T47D (cell line): ENCODE results near the gene ALG12.
A peak's percentile ranks its signal among the peaks of the same experiment; 100 is the strongest.

Experiments used
- DNase-seq, 2 experiments: peaks; one replicate each; pipeline versions ENCODE4 v3.0.0 to v3.0.0-alpha.2; 2011 to 2012; ENCODE audit warnings: low read depth in 1 of 2, low spot score in 1 of 2
- JUND ChIP-seq: IDR thresholded peaks from 2 replicates; pipeline ENCODE4 v1.6.1; 2012; ENCODE audit warnings: low read depth
- in situ Hi-C: cut with HindIII; loops from 2 replicates; pipeline ENCODE4 v1.10.0; 2016; ENCODE audit warnings: low sequenced_read_pairs, low pct_unique_long_range_greater_than_20kb

ALG12 gene

GRCh38 chr22:49880281-49880680, 38.0 kb downstream of the ALG12 start:
- in situ Hi-C loops = no loop called here
- DNase-seq = no peak
- no peak for TF ChIP-seq JUND

DNA sequence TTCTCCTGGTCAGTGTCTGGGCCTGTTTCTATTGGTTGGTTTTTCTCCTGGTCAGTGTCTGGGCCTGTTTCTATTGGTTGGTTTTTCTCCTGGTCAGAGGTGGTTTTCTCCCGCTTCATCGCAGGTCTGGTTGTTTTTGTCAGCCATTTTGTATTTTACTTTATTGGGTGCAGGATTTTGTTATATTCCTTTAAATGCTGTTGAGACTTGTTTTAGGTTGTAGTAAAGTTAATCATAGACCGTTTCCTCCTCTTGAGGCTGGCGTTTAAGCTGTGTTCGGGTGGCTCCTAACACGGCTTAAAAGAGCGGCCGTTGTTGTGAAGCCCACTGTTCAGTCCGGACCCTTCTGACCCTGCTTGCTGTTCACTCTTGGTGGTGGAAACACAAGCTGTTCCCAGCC, 38.4 kb downstream of the ALG12 start:
- no peak for DNase-seq
- in situ Hi-C loops = no loop called here
- TF ChIP-seq JUND = no peak

DNA sequence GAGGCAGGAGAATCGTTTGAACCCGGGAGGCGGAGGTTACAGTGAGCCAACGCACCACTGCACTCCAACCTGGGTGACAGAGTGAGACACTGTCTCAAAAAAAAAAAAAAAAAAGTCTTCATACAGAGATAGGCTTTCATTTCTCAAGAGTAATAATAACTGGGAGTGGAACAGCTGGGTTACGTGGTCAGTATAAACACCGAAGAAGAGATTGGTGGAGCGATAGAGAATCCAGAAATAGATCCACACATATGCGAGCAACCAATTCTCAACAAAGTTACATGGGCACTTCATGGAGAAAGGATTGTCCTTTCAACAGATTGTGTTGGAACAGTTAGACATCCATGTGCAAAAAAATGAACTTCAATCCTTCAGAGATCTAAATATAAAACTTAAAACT, 40.0 kb downstream of the ALG12 start:
- TF ChIP-seq JUND = no peak
- no peak for DNase-seq
- in situ Hi-C loops = no loop called here

DNA sequence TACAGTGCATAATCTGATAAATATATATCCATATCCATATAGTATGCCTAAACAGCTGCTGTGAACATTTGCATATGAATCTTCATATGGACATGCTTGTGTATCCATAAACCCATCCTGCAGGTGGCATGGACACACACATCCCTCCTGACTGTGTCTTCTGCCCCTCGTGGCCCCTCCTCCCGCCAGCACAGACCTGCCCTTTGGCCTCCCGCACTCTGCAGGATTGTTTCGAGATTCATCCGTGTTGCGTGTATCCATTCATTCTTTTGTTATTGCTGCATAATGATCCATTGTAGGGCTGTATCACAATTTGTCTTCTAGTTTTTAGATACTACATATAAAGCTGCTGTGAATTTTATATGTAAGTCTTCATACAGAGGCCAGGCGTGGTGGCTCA, 40.6 kb downstream of the ALG12 start:
- no peak for DNase-seq
- in situ Hi-C loops = no loop called here

GRCh38 chr22:49873228-49873940, 44.9 kb downstream of the ALG12 start:
- TF ChIP-seq JUND = no peak
- in situ Hi-C loops = no loop called here
- DNase-seq = no peak

More for the DNA sequence above, 40.6 kb downstream of the ALG12 start:
- TF ChIP-seq JUND = no peak

GRCh38 chr22:49872347-49872746, 45.9 kb downstream of the ALG12 start:
- DNase-seq = no peak
- in situ Hi-C loops = no loop called here
- TF ChIP-seq JUND = no peak

- TF ChIP-seq JUND = no peak
- in situ Hi-C loops = no loop called here
- peak in 1 of 2 experiments; percentile 49 for DNase-seq
Measured at GRCh38 chr22:49871482-49871881, 46.8 kb downstream of the ALG12 start.

- in situ Hi-C loops = no loop called here
- no peak for TF ChIP-seq JUND
- no peak for DNase-seq
Measured at GRCh38 chr22:49869845-49870712, 48.2 kb downstream of the ALG12 start.

- in situ Hi-C loops = no loop called here
- no peak for TF ChIP-seq JUND
- DNase-seq = no peak
Measured at GRCh38 chr22:49869086-49869830, 49.0 kb downstream of the ALG12 start.

GRCh38 chr22:49867303-49868265, 50.7 kb downstream of the ALG12 start:
- in situ Hi-C loops = no loop called here
- no peak for DNase-seq
- TF ChIP-seq JUND = no peak

DNA sequence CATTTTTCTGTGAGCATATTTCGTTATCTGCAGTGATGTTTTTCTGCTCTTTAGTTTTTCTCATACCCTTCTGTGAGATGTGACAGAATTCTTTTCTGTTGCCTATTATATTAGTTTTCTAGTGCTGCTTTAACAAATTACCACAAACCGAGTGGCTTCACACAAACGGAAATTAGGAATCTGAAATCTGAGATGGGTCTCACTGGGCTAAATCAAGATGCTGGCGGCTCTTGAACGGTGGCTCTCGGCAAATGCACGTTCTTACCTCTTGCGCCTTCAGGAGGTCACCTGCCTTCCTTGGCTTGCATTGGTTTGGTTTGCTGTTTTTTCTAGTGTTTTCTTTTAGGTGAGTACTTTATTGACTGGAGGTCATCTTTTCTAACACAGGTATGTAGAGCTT, 51.6 kb downstream of the ALG12 start:
- in situ Hi-C loops = no loop called here
- no peak for DNase-seq
- TF ChIP-seq JUND = no peak

DNA sequence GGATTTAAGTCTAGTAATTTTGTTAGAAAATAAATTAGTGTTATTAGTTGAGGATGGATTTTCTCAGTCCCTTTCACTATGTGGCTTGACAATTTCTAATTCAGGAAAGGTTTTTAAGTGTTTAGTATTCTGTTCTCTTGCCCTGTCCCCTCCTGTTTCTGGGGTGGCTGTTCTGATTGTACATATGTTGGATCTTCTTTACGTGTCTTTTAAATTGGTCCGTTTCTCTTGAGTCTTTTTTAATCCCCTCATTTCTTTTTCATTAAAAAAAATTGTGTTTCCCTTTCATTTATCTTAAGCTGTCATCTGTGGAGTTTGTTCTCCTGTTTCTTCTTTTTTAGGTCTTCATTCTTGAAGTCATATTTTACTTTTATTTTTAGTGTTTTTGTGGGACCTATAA, 52.1 kb downstream of the ALG12 start:
- in situ Hi-C loops = no loop called here
- TF ChIP-seq JUND = no peak
- no peak for DNase-seq
